ES-I3 (cell line): ENCODE results near the gene USP15.

ENCODE experiments used
- H3K36me3 ChIP-seq: 2 replicates; pipeline ENCODE4 v1.6.1; 2013; ENCODE audit warnings: mild to moderate bottlenecking, low read length, control low read depth, moderate library complexity; ENCODE audit not compliant: insufficient read depth
- H3K4me1 ChIP-seq: 2 replicates; pipeline ENCODE4 v1.6.1; 2013; ENCODE audit warnings: mild to moderate bottlenecking, control low read depth, low read length; ENCODE audit not compliant: insufficient read depth
- H3K9ac ChIP-seq: 2 replicates; pipeline ENCODE4 v1.6.1; 2013; ENCODE audit warnings: low read depth, mild to moderate bottlenecking, low read length, moderate library complexity
- H3K9me3 ChIP-seq: 2 replicates; pipeline ENCODE4 v1.6.1; 2013; ENCODE audit warnings: mild to moderate bottlenecking, low read length, moderate library complexity; ENCODE audit not compliant: control insufficient read depth, insufficient read depth

The USP15 gene

GRCh38 chr12:62263966-62264365 is 3.8 kb downstream of the USP15 start:
- Histone ChIP-seq H3K4me1 (no peaks in the 10 kb centered on the region), H3K9ac (no peak overlapping the region), H3K36me3 (no peaks in the 10 kb centered on the region), H3K9me3 (no peaks in the 10 kb centered on the region)

- H3K9ac ChIP-seq: no peak overlapping the region
- no peaks in the 10 kb centered on the region for H3K9me3 ChIP-seq
- no peaks in the 10 kb centered on the region for H3K36me3 ChIP-seq
- no peaks in the 10 kb centered on the region for H3K4me1 ChIP-seq
Measured at GRCh38 chr12:62264706-62265105, 4.5 kb downstream of the USP15 start.

GRCh38 chr12:62265511-62265910 is 5.3 kb downstream of the USP15 start:
- Histone ChIP-seq H3K4me1 (no peaks in the 10 kb centered on the region), H3K9ac (no peak overlapping the region), H3K9me3 (no peaks in the 10 kb centered on the region), H3K36me3 (no peaks in the 10 kb centered on the region)

GRCh38 chr12:62267026-62267425 is 6.8 kb downstream of the USP15 start:
- Histone ChIP-seq H3K9me3 (no peaks in the 10 kb centered on the region), H3K36me3 (no peaks in the 10 kb centered on the region), H3K4me1 (no peaks in the 10 kb centered on the region), H3K9ac (no peak overlapping the region)

- Histone ChIP-seq H3K9me3 (no peaks in the 10 kb centered on the region), H3K9ac (no peak overlapping the region), H3K36me3 (no peaks in the 10 kb centered on the region), H3K4me1 (no peaks in the 10 kb centered on the region)
Measured at GRCh38 chr12:62267480-62267879, 7.3 kb downstream of the USP15 start.

- Histone ChIP-seq H3K4me1 (no peaks in the 10 kb centered on the region), H3K9me3 (no peaks in the 10 kb centered on the region), H3K36me3 (no peaks in the 10 kb centered on the region), H3K9ac (no peak overlapping the region)
Measured at GRCh38 chr12:62268956-62269355, 8.8 kb downstream of the USP15 start.

- Histone ChIP-seq H3K4me1 (no peaks in the 10 kb centered on the region), H3K9me3 (no peaks in the 10 kb centered on the region), H3K36me3 (no peaks in the 10 kb centered on the region), H3K9ac (no peak overlapping the region)
Measured at GRCh38 chr12:62269464-62270228, 9.4 kb downstream of the USP15 start.

- Histone ChIP-seq H3K4me1 (no peaks in the 10 kb centered on the region), H3K9me3 (no peaks in the 10 kb centered on the region), H3K9ac (no peak overlapping the region), H3K36me3 (no peaks in the 10 kb centered on the region)
Measured at GRCh38 chr12:62270384-62270783, 10.2 kb downstream of the USP15 start.

GRCh38 chr12:62270872-62271271 is 10.7 kb downstream of the USP15 start:
- Histone ChIP-seq H3K9me3 (no peaks in the 10 kb centered on the region), H3K9ac (no peak overlapping the region), H3K4me1 (no peaks in the 10 kb centered on the region), H3K36me3 (no peaks in the 10 kb centered on the region)

- Histone ChIP-seq H3K9ac (no peak overlapping the region), H3K9me3 (no peaks in the 10 kb centered on the region), H3K36me3 (no peaks in the 10 kb centered on the region), H3K4me1 (no peaks in the 10 kb centered on the region)
Measured at GRCh38 chr12:62272936-62273552, 12.8 kb downstream of the USP15 start.

- H3K36me3 ChIP-seq: no peaks in the 10 kb centered on the region
- H3K4me1 ChIP-seq: no peaks in the 10 kb centered on the region
- H3K9ac ChIP-seq: no peak overlapping the region
- no peaks in the 10 kb centered on the region for H3K9me3 ChIP-seq
Measured at GRCh38 chr12:62273724-62274380, 13.6 kb downstream of the USP15 start.

- Histone ChIP-seq H3K36me3 (no peaks in the 10 kb centered on the region), H3K9me3 (no peaks in the 10 kb centered on the region), H3K4me1 (no peaks in the 10 kb centered on the region), H3K9ac (no peak overlapping the region)
Measured at GRCh38 chr12:62278022-62278421, 17.8 kb downstream of the USP15 start.

- Histone ChIP-seq H3K36me3 (no peaks in the 10 kb centered on the region), H3K9ac (no peak overlapping the region), H3K9me3 (no peaks in the 10 kb centered on the region), H3K4me1 (no peaks in the 10 kb centered on the region)
Measured at GRCh38 chr12:62279058-62279457, 18.9 kb downstream of the USP15 start.

GRCh38 chr12:62279961-62280360 is 19.8 kb downstream of the USP15 start:
- H3K4me1 ChIP-seq: no peaks in the 10 kb centered on the region
- no peaks in the 10 kb centered on the region for H3K9me3 ChIP-seq
- H3K9ac ChIP-seq: no peak overlapping the region
- H3K36me3 ChIP-seq: no peaks in the 10 kb centered on the region
